Progenitor cell of endocrine pancreas (in vitro differentiated cells): ENCODE measurements around the gene CCM2L. TPM values are rescaled to one million over a fixed set of nuclear protein-coding genes. Genes with fewer than 3 reads are reported as not detected.
A peak's percentile ranks its signal among the peaks of the same experiment; 100 is the strongest.

Experiments
- DNase-seq: peaks from one replicate; pipeline ENCODE4 v3.0.0; 2021; ENCODE audit warnings: low spot score; ENCODE audit not compliant: unreplicated experiment
- H3K27ac Mint-ChIP-seq: 2 replicates; pipeline ENCODE4 v1.8.0; 2021; ENCODE audit warnings: mild to moderate bottlenecking, moderate library complexity, mixed read lengths
- H3K27me3 Mint-ChIP-seq: 2 replicates; pipeline ENCODE4 v1.8.0; 2021; ENCODE audit warnings: mixed read lengths
- H3K36me3 Mint-ChIP-seq: 2 replicates; pipeline ENCODE4 v1.8.0; 2022; ENCODE audit warnings: mixed read lengths; ENCODE audit not compliant: insufficient read depth
- H3K4me1 Mint-ChIP-seq: 2 replicates; pipeline ENCODE4 v1.8.0; 2021; ENCODE audit warnings: low read depth, mixed read lengths
- H3K4me3 Mint-ChIP-seq: 2 replicates; pipeline ENCODE4 v1.8.0; 2021; ENCODE audit warnings: low read depth, mild to moderate bottlenecking, moderate library complexity, mixed read lengths
- H3K9me3 Mint-ChIP-seq: 2 replicates; pipeline ENCODE4 v1.8.0; 2021; ENCODE audit warnings: low read depth, mixed read lengths
- total RNA-seq: library from RNA; stranded (reverse); gene quantifications from 2 replicates; pipeline ENCODE4 v1.2.1, GENCODE V29; 2021
- TF ChIP-seq, protein P1 (sequence below): fragments of 200-600 bp; sonication (generic); IDR thresholded peaks from one replicate; pipeline ENCODE4 v1.5.0; 2021; ENCODE audit warnings: antibody characterized with exemption, mild to moderate bottlenecking; ENCODE audit not compliant: unreplicated experiment

The CCM2L gene
- total RNA-seq, 1 donor from 2014 or later: 1.3 TPM

DNA sequence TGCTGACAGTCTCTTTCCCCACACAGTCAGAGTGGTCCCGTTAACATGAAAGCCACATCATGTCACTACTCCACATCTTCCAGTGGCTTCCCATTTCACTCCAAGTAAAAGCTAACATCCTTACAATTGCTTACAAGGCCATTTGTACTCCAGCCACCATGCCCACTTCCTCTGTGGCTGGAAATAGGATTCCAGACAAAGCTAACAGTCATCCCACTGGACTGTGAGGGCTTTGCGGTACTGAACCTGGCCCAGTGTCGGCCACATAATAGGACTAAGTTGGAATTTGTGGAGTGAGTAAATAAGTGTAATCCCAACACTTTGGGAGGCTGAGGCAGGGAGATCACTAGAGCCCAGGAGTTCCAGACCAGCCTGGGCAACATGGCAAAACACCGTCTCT, 10.9 kb downstream of the CCM2L start:
- Mint-ChIP-seq H3K4me1 (peaks cover 7% of the 10 kb centered on the region), H3K9me3 (no peaks in the 10 kb centered on the region), H3K36me3 (no peaks in the 10 kb centered on the region), H3K27ac (no peak overlapping the region), H3K4me3 (peak overlapping the region; percentile 53), H3K27me3 (peaks cover 59% of the 10 kb centered on the region)
- no peak for DNase-seq
- TF ChIP-seq, protein P1, sequence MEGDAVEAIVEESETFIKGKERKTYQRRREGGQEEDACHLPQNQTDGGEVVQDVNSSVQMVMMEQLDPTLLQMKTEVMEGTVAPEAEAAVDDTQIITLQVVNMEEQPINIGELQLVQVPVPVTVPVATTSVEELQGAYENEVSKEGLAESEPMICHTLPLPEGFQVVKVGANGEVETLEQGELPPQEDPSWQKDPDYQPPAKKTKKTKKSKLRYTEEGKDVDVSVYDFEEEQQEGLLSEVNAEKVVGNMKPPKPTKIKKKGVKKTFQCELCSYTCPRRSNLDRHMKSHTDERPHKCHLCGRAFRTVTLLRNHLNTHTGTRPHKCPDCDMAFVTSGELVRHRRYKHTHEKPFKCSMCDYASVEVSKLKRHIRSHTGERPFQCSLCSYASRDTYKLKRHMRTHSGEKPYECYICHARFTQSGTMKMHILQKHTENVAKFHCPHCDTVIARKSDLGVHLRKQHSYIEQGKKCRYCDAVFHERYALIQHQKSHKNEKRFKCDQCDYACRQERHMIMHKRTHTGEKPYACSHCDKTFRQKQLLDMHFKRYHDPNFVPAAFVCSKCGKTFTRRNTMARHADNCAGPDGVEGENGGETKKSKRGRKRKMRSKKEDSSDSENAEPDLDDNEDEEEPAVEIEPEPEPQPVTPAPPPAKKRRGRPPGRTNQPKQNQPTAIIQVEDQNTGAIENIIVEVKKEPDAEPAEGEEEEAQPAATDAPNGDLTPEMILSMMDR: no peak

DNA sequence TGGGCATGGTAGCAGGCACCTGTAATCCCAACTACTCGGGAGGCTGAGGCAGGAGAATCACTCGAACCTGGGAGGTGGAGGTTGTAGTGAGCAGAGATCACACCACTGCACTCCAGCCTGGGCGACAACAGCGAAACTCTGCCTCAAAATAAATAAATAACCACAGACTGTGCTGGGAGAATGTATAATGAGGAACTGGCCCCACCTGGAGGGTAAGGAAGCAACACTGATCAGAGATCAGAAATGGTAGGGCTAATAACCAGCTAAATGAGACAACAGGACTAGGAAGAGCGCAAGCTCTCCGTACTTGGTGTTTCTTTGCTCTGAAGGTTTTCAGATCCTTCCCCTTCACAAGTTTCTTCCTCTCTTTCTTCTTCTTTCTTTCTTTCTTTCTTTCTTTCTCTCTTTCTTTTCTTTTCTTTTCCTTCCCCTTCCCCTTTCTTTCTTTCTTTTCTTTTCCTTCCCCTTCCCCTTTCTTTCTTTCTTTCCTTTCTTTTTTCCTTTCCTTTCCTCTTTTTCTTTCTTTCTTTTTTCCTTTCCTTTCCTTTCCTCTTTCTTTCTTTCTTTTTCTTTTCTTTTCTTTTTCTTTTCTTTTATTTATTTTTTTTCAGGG, 14.6 kb downstream of the CCM2L start:
- H3K27me3 Mint-ChIP-seq: peaks cover 55% of the 10 kb centered on the region
- H3K4me3 Mint-ChIP-seq: no peak overlapping the region
- DNase-seq: no peak
- no peaks in the 10 kb centered on the region for H3K9me3 Mint-ChIP-seq
- TF ChIP-seq, protein P1: no peak
- H3K4me1 Mint-ChIP-seq: no peaks in the 10 kb centered on the region
- no peaks in the 10 kb centered on the region for H3K36me3 Mint-ChIP-seq
- H3K27ac Mint-ChIP-seq: peak overlapping the region; percentile 20

DNA sequence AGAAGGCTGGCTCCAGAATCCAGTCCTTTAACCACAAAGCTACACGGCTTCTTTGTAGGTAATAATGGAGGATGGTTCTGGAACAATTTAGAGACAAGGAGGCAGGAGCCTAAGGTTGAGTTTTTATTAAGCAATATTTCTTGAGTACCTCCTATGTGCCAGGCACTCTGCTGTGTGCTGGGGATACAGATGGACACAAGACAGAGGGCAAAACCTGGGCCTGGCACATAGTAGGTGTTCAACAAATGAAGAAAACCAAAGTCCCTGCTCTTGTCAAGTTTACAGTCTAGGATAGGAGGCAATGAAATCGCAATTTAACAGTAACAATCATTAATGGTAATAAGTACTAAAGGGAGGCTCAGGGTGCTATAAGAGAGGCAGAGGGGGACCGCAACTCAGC, 17.4 kb downstream of the CCM2L start:
- Mint-ChIP-seq H3K4me3 (no peak overlapping the region), H3K9me3 (no peaks in the 10 kb centered on the region), H3K36me3 (no peaks in the 10 kb centered on the region), H3K27me3 (peaks cover 52% of the 10 kb centered on the region), H3K4me1 (no peaks in the 10 kb centered on the region), H3K27ac (no peak overlapping the region)
- no peak for DNase-seq
- TF ChIP-seq, protein P1: no peak

DNA sequence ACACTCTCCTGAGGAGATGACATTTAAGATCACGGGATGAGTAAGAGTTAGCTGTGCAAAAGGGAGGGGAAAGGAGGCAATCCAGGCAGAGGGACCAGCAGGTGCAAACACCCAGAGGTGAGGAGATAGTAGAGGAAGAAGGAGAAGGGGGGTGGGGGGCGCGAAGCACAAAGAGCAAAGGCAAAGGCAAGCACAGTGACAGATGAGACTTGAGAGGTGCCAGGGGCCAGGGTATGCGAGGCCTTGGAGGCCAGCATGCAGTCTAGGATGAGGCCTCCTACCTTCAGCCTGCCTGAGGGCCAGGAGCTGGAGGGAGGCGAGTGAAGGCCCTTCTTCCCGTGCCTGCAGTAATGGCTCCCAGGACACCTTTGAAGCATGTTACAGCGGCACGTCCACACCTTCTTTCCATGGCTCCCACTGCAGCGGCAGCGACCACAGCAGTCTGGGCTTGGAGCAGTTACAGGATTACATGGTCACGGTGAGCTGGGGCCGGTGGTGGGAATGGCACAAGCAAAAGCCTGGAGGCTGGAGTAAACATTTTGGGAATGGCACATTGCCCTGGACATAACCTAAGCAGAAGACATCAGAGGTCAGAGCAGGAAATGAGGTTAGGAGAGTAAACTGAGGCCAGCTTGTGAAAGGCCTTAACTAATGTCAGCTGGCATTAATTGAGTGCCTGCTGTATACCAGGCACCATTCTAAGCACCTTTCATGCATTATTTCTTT, 18.6 kb downstream of the CCM2L start:
- Mint-ChIP-seq H3K4me1 (no peaks in the 10 kb centered on the region), H3K27ac (no peak overlapping the region), H3K36me3 (no peaks in the 10 kb centered on the region), H3K4me3 (no peak overlapping the region), H3K9me3 (no peaks in the 10 kb centered on the region), H3K27me3 (peaks cover 54% of the 10 kb centered on the region)
- TF ChIP-seq, protein P1: no peak
- DNase-seq: peak; percentile 33

DNA sequence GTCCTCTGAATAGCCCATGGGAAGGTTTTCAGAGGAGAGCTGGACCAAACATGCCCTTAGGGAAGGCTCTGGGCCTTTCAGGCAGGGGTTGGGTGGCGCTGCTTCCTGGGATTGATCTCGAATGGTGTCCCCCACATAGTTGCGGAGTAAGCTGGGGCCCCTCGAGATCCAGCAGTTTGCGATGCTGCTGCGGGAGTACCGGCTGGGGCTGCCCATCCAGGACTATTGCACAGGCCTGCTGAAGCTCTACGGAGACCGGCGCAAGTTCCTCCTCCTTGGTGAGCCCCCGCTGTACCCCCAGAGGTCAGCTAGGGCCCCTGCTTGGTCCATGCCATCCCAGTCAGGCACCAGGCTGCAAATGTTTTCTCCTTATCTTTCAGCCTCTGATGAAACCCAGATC, 19.3 kb downstream of the CCM2L start:
- H3K9me3 Mint-ChIP-seq: no peaks in the 10 kb centered on the region
- no peak for DNase-seq
- H3K4me3 Mint-ChIP-seq: no peak overlapping the region
- H3K4me1 Mint-ChIP-seq: no peaks in the 10 kb centered on the region
- H3K27me3 Mint-ChIP-seq: peaks cover 58% of the 10 kb centered on the region
- H3K27ac Mint-ChIP-seq: no peak overlapping the region
- TF ChIP-seq, protein P1: no peak
- H3K36me3 Mint-ChIP-seq: no peaks in the 10 kb centered on the region
